Measurements from ENCODE around the gene ADCY4.
"Not testable (repeated sequence)": the region's sequence is repeated elsewhere in the genome, so short reads cannot be mapped to it uniquely, and the experiment has no call there.

The ADCY4 gene

DNA sequence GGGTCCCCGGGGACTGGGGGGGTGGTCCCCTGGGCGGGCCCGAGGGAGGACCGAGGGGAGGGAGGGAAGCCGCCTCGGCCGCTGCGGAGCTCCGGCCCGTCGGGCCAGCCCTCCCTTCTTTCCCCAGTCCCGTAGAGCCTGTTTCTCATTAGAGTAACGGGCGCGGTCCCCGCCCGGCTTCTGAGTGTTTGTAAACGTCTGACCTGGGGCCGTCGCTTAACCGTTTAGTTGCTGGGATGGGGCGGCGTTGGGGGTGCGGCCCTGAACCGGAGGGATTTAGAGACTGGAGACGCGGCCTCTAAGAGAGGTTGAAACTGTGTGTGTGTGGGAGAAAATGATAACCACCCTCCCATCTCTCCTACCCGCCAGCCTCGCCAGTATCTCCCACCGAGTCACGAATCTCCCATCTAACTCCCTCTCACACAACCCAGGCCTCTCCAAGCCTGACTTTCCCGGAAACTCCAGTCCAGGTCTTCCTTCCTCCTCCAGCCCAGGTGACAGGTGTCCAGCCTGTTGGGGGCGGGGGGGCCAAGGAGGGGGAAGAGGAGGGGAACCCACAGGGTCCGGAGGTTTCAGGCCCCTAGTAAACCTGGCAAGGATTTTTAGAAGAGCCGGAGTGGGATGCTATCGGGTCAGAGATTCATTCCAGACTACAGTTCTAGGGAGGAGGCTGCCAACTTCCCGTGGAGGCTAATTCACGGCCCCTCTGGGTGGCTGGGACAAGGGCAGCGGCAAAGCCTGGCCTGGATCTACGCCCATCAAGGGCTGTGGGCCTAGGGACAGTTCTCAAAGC is 32.0 kb upstream of the ADCY4 start:
- DNase-seq, result peak; percentile 99

GRCh38 chr14:24366413-24366720 is 31.5 kb upstream of the ADCY4 start:
- DNase-seq, result no peak

DNA sequence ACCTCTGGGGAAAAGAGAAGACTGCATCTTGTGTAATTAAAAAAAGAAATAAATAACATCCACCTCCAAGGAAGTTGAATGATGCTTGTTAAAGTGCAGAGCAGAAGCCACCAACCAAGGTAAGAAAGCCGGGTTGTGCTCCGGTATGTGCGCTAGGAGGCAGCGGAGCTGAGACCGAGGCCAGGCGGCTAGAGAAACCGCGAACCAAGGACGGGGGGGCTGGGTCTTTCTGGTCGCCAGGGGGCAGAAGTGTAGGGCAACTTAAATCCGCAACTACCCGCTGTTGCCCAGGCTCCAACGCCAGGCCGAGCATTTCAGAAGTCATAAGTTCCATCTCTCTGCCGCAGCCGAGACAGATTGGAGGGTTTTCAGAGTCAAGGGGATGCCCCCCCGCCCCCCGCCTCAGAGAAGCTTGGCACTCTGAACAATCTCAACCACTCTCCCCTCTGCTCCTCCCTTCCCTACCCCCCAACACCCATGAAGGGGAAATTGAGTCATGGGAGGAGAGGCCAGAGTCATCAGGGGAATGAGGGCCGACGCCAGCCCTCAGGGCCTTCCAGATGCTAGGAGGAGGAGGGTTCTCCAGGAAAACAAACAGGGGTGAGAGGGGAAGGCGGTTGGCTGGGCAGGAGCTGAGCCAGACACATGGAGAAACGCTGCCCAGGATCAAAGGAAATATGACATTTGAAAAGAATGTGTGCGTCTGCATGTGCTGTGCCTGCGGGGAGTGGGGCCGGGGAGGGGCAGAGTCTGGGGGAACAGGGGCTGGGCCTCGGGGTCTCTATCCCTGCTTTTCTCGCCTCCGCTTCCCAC is 30.9 kb upstream of the ADCY4 start:
- DNase-seq, result peak; percentile 45

DNA sequence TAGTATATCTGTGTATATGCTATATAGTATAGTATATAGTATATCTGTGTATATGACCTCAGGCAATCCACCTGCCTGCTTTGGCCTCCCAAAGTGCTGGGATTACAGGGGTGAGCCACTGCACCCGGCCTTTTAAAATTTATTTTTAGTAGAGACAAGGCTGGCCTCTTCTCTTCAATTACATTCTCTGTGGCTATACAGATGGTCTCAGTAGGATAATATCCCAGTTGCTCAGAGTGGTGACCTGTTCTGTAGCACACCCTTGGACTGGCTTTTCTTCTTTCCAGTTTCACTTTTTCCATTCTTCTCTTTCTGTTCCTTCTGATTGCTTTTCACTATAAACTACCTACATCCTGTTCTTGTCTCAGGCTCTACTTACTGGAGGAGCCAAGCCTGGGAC is 30.0 kb upstream of the ADCY4 start:
- DNase-seq, result no peak

DNA sequence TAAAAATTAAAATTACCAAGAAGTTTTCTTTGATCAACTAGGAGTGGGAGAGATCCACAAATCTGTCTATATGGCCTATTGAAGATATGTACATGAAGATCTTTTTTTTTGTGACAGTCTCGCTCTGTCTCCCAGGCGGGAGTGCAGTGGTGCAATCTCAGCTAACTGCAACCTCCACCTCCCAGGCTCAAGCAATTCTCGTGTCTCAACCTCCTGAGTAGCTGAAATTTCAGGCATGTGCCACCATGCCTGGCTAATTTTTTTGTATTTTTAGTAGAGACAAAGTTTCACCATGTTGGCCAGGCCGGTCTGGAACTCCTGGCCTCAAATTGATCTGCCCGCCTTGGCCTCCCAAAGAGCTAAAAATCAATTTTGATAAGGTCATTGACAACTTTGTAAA is 28.5 kb upstream of the ADCY4 start:
- DNase-seq, result no peak

GRCh38 chr14:24362241-24362960 is 27.5 kb upstream of the ADCY4 start:
- no peak for DNase-seq

GRCh38 chr14:24361326-24361725 is 26.5 kb upstream of the ADCY4 start:
- DNase-seq, result no peak

DNA sequence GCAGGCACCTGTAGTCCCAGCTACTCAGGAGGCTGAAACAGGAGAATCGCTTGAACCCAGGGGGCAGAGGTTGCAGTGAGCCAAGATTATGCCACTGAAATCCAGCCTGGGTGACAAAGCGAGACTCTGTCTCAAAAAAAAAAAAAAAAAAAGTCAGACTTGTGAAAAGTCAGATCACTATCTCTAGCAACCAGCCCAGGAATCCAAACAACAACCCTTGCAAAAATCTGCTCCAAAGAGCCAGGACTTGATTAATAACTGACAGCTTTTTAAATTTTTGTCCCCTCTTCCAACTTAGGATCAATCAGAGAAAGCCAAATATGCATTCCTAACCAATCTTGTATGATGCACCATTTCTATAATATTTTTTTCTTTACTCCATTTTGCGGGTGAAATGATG is 25.4 kb upstream of the ADCY4 start:
- no peak for DNase-seq

GRCh38 chr14:24356208-24356607 is 21.3 kb upstream of the ADCY4 start:
- no peak for DNase-seq

GRCh38 chr14:24355009-24355408 is 20.1 kb upstream of the ADCY4 start:
- no peak for DNase-seq

DNA sequence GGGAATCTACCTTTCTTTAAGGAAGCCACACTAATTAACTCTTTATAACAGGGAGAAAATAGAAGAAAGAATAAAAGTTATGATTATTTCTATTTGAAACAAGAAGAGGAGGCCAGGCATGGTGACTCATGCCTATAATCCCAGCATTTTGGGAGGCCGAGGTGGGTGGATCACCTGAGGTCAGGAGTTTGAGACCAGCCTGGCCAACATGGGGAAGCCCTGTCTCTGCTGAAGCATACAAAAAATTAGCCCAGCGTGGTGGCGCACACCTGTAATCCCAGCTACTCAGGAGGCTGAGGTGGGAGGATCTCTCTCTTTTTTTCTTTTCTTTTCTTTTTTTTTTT is 19.6 kb upstream of the ADCY4 start:
- not testable (repeated sequence) for DNase-seq

DNA sequence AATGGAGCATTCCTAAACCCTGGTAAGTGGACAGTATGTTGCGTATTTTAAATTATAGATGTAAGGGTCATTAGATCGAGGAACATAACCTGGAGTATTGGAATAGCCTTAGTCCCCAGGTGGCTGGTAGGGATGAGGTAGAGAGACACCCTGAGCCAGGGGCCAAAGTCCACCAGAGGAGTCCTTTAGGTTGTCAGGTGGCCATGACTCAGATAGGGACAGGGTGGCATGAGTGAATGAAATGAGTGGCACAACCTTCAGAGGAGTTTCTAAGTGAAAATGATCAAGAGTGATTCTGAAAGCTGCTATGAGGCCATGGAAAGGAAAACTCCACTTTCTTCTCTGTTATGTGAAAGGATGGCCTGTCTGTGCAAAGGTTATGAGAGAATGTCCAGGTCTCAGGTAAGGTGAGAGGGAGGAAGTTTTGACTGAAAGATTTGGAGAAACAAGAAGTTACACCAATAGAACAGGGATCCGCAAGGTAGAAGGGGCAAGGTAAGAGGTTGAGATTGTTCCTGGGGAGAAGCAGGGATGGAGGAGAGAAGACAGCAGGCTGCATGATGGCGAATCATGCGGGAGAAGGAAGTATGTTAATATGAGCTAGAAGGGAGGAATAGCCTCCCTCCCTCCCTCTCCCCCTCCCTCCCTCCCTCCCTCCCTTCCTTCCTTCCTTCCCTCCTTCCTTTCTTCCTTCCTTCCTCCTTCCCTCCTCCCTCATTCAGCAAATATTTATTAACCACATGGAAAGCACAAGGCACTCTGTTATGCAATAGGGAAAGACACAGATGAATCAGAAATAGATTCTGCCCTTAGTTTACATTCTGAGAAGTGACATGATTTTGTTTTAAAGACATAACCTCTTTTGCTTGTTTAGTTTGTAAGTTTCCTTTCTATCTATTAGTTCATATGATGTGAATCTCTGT is 18.9 kb upstream of the ADCY4 start:
- no peak for DNase-seq

DNA sequence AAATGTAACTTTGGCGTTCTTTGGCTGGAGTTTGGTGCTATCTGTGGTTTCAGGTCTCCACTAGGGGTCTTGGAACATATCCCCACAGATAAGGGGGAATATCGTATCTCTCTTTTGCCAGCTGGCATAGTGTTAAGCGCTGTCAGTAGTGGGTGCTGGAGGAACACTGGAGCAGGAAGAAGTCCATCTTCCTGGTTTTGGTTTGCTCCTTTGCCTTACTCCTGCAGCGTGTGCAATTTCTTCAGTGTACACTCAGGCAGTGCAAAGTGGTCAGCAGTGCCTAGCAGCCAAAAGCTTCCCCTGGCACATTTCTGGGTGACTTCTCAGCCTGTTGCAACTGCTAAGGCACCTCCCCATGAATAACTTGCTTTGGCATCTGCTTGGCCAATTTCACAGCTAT is 16.6 kb upstream of the ADCY4 start:
- no peak for DNase-seq

DNA sequence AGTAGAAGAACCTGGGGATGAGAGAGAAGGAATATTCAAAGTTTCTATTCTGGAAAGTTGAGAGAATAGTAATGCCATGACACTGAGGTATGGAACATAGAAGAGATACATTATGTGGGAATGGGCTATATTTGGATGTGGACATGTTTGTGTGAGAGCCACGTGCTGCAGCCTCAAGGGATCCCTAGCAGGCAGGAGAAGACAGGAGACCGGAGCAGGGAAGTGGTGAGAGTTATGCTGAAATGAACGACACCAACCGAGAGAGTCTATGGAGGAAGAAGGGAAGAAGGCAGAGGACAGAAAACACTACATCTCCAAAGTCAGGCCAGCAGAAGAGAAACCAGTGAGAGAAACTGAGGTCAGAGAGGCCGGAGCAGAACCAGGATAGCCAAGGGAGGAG is 14.9 kb upstream of the ADCY4 start:
- no peak for DNase-seq

GRCh38 chr14:24348186-24348585 is 13.3 kb upstream of the ADCY4 start:
- no peak for DNase-seq

DNA sequence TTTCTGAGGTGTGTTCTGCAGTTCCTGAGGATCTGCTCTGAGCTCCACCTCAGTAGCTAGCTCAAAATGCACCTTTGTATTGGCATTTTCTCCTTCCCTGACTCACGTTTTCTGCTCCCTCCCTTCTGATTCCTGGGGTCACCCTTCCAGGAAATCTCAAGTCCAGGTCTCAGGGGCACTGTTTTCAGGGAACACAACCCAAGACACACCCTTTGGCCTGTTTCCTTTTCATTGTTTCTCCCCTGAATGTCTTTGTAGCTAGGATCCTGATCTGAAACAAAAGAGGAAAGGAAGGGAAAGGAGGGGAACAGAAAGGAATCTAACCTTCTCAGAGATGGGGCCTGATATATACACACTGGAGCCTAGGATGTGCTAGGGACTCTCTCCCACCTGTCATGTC is 12.3 kb upstream of the ADCY4 start:
- no peak for DNase-seq

DNA sequence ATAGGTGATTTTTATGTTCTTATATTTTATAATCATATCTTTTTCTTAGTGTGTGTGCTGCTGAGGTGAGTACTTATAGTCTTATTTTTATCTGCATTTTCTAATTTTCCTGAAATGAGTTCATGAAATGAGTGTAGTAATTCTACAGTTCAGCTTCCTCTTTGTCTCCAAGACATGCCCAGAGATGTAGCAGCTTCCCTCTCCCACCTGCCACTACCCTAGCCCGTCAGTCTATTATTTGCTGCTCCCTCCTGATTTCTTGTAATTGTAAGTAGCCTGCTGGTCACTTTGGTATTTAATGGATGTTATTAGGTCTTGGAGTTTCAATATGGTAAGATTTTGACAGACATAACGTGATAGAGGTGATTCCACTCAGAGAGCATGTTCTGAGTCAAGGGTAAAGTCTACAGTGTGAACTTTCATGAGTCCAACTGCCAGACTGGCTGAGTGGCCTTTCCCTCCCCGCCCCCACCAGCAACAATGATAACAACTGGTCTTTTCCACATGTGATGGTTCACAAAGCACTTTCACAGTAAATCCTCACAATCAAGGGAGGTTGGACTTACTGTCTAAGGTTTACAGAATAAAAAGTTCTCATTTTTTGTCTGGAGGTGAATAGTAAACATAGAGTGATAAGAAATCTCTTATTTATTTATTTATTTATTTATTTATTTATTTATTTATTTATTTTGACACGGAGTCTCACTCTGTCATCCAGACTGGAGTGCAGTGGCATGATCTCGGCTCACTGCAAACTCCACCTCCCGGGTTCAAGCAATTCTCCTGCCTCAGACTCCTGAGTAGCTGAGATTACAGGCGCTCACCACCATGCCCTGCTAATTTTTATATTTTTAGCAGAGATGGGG is 9.2 kb upstream of the ADCY4 start:
- no peak for DNase-seq

GRCh38 chr14:24342889-24343288 is 8.0 kb upstream of the ADCY4 start:
- no peak for DNase-seq

DNA sequence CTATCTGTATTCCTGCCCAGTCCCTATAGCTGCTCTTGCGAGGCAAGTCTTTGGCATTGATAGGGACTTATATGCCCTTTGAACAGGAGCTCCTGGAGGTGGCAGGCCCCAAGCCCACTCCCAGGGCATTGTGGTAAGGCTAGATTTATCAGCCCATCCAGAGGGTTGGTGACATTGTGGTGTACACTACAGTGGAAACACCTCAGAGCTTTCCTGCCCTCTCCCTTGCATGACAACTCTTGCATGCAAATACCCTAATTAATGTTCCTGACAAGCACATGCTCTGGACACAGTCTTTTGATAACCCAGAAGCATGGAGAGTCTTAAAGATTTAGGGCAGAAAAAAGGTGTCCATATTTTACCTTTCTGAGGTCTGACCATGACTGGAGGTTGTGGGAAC is 5.7 kb upstream of the ADCY4 start:
- DNase-seq, result no peak

GRCh38 chr14:24339284-24340151 is 4.6 kb upstream of the ADCY4 start, which contains the start of gene RIPK3:
TSS of gene RIPK3 (minus strand) at chr14:24339991. CDS start at chr14:24339826, 165 bp downstream.
- no peak for DNase-seq

- DNase-seq, result no peak
Measured at GRCh38 chr14:24338843-24339242, 4.0 kb upstream of the ADCY4 start.
